WI38 (cell line): Measurements from ENCODE around the gene STYXL1.

Source experiments
- H3K4me3 ChIP-seq: 2 replicates; pipeline ENCODE4 v1.5.1; 2011; ENCODE audit warnings: low read depth, mild to moderate bottlenecking, control low read depth, low read length
- CTCF ChIP-seq: IDR thresholded peaks from 2 replicates; pipeline ENCODE4 v1.5.1; 2012; ENCODE audit warnings: low read depth, mild to moderate bottlenecking, control low read depth, low read length

The STYXL1 gene

GRCh38 chr7:75962607-75963380 is 85.0 kb downstream of the STYXL1 start:
- TF ChIP-seq CTCF: no peak

GRCh38 chr7:75961218-75961617 is 86.6 kb downstream of the STYXL1 start:
- H3K4me3 ChIP-seq: no peak overlapping the region
- TF ChIP-seq CTCF: no peak

More at GRCh38 chr7:75962607-75963380, 85.0 kb downstream of the STYXL1 start:
- H3K4me3 ChIP-seq: no peak overlapping the region

GRCh38 chr7:75960372-75960771 is 87.4 kb downstream of the STYXL1 start:
- H3K4me3 ChIP-seq: no peak overlapping the region
- no peak for TF ChIP-seq CTCF

- no peak for TF ChIP-seq CTCF
These were observed 88.8 kb downstream of the STYXL1 start for GRCh38 chr7:75958802-75959543.

DNA sequence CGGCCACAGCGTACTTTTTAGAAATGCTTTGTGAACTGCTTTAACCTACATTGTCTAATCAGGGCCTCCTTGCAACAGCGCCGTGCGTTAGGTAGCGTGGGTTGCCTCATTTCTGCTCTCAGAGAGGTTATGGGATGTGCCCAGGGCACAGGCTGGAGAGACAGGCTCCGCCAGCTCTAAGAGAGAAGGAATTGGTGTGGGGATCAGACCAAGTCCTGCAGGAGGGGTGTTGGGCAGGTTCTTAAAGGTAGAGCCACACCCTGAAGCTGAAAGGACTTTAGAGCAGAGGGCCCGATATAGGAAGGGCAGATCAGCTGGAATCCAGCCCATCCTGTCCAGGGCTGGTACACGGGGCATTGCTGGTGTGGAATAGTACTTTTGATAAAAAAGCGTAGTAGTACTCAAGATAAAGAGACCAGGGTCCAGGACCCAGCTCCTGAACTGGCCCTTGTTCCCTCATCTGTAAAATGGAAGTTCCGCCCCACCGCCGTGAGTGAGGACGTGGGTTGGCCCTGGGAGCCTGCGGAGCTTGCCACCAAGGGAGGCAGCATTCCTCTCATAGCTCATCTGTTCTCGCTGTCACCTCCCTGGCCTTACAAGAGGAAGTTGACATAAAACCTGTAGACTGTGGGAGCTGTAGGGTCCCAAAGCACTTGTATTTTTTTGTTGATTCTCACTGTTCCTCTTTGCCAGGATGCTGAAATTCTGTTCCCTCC is 90.6 kb downstream of the STYXL1 start:
- H3K4me3 ChIP-seq: no peak overlapping the region
- no peak for TF ChIP-seq CTCF

More at GRCh38 chr7:75958802-75959543, 88.8 kb downstream of the STYXL1 start:
- no peak overlapping the region for H3K4me3 ChIP-seq

GRCh38 chr7:75955331-75955955 is 92.4 kb downstream of the STYXL1 start:
- no peak for TF ChIP-seq CTCF
- no peak overlapping the region for H3K4me3 ChIP-seq
